ENCODE results near the gene KIF5A.

KIF5A gene

DNA sequence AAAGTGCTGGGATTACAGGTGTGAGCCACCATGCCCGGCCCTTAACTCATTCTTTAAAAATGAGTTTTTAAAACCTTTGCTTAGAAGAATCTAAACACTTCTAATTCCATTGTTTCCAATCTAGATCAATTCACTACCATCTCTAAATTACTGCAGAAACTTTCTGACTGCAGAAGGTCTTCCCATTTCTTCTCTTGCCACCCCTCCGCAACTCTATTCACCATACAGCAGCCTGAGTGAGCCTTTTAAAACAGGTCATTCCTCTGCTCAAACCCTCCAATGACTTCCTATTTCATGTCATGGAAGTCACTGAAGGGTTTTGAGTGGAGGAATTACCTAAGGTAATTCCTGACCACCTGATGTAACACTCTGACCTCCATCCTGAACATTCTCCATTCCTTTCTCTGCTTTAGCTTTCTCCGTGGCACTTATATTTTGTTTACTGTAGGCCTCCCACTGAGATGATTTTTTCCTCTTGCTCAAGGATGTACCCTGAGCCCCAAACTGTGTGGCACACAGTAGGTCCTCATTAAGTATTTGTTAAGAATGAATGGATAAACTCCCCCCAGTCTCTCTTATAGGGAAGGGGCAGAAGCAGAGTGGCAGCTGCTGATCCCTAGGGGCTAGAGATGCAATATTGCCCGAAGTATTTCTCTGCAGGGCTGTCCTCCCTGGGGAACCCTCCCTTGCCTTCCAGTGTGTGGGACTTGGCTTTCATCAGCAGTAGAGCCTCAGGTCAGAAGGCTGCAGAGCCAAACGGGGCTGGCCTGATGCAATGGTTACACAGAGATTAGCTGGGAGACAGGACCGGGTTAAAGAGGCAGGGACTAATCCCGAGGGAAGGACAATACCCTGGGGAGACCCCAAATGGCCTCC lies 30.7 kb upstream of the KIF5A start:
- Histone ChIP-seq H3K4me3 (ENCODE audit: control insufficient read depth in 1 of 7, extremely low read depth in 1 of 7, insufficient read depth in 4 of 7, low read depth in 2 of 7, low read length in 6 of 7) (peak overlapping the region; percentile 75 to 99 (median 96)), H3K27ac (ENCODE audit: insufficient read depth in 1 of 2, low read depth in 1 of 2, low read length in 2 of 2, poor library complexity in 1 of 2, severe bottlenecking in 2 of 2) (peak overlapping the region; percentile 99 to 100), H3K9me3 (ENCODE audit: control extremely low read depth in 1 of 5, control insufficient read depth in 4 of 5, insufficient read depth in 2 of 5, low read depth in 1 of 5, low read length in 4 of 5) (no peaks in the 10 kb centered on the region), H3K27me3 (replicated peaks in 2 of 5; ENCODE audit: control insufficient read depth in 4 of 5, insufficient read depth in 5 of 5, low read length in 4 of 5) (no peaks in the 10 kb centered on the region), H3K36me3 (ENCODE audit: control insufficient read depth in 4 of 4, insufficient read depth in 4 of 4, low read length in 3 of 4) (peaks cover 15 to 46% (median 35%) of the 10 kb centered on the region in 4 experiments), H3K4me1 (ENCODE audit: control extremely low read depth in 1 of 4, control insufficient read depth in 4 of 4, insufficient read depth in 4 of 4, low read length in 3 of 4) (peaks cover 14 to 48% (median 45%) of the 10 kb centered on the region in 4 experiments)
- CTCF ChIA-PET: interaction anchor here (1.0 to 5.3 kb wide), 4 partner anchors 10 to 119 kb away, joined by 3 to 22 read pairs (median 4); no protein-coding TSS in a partner anchor
- 18% methylated on average over 5 of the region's 7 CpGs for WGBS (ENCODE audit: insufficient coverage)
- DNase-seq: peak in 1 of 3 donors; percentile 22
- POLR2A ChIA-PET: interaction anchor here (0.6 to 2.9 kb wide), 9 partner anchors 9 to 57 kb away, joined by 3 to 14 read pairs (median 7); partner anchors contain the start of genes ARHGAP9 and DCTN2

- peak overlapping the region; percentile 99 to 100 for H3K27ac ChIP-seq (ENCODE audit: insufficient read depth in 1 of 2, low read depth in 1 of 2, low read length in 2 of 2, poor library complexity in 1 of 2, severe bottlenecking in 2 of 2)
- peak in 1 of 3 donors; percentile 24 for DNase-seq
- CTCF ChIA-PET: interaction anchor here (1.0 to 1.5 kb wide), 4 partner anchors 11 to 119 kb away, joined by 3 to 6 read pairs (median 4); no protein-coding TSS in a partner anchor
- peaks cover 14 to 52% (median 51%) of the 10 kb centered on the region in 4 experiments for H3K4me1 ChIP-seq (ENCODE audit: control extremely low read depth in 1 of 4, control insufficient read depth in 4 of 4, insufficient read depth in 4 of 4, low read length in 3 of 4)
- POLR2A ChIA-PET: interaction anchor here (0.6 to 2.9 kb wide), 11 partner anchors 10 to 85 kb away, joined by 3 to 14 read pairs (median 6); partner anchors contain the start of genes ARHGAP9 and DCTN2
- H3K9me3 ChIP-seq (ENCODE audit: control extremely low read depth in 1 of 5, control insufficient read depth in 4 of 5, insufficient read depth in 2 of 5, low read depth in 1 of 5, low read length in 4 of 5): no peaks in the 10 kb centered on the region
- 0% methylated on average over 8 of the region's 8 CpGs for WGBS (ENCODE audit: insufficient coverage)
- H3K36me3 ChIP-seq (ENCODE audit: control insufficient read depth in 4 of 4, insufficient read depth in 4 of 4, low read length in 3 of 4): peaks cover 16 to 47% (median 36%) of the 10 kb centered on the region in 4 experiments
- peak overlapping the region; percentile 75 to 99 (median 96) for H3K4me3 ChIP-seq (ENCODE audit: control insufficient read depth in 1 of 7, extremely low read depth in 1 of 7, insufficient read depth in 4 of 7, low read depth in 2 of 7, low read length in 6 of 7)
- H3K27me3 ChIP-seq (replicated peaks in 2 of 5; ENCODE audit: control insufficient read depth in 4 of 5, insufficient read depth in 5 of 5, low read length in 4 of 5): no peaks in the 10 kb centered on the region
These were observed 30.1 kb upstream of the KIF5A start for GRCh38 chr12:57519796-57520052.

DNA sequence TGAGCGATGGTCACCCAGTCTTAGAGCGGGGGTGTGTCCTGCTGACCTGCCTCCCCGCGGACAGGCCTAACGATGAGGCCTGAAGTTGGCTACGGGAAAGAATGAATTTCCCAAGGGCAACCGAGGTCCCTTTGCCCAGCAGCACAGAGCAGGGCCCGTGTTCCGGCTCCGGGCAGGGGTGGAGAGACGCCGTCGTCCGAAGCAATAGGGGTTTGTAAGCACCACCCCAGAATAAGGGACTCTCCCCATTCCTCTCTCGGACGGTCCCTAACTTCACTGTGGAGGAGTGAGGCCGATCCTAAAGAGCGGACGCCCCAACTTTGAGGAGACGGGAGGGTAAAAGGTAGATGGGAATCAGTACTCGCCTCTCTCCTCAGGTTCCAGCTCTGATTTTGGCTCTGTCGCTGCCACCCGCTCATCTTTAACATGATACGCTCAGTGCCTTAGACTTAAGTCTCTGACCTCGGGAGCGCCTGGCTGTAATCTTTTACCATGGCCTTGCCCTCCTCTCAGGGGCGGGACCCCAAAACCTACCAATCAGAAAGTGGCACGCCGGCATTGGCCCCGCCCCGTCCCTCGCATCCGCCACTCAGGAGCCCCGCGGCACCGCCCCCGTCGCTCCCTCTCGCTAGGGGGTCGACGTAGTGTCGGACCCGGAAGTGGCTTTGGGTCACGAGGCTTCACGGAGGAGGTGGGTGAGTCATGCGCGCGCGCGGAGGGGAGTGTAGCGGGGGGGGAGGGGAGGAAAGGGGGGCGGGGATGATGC lies 29.6 kb upstream of the KIF5A start, which contains the start of gene DDIT3:
TSS of gene DDIT3 (minus strand) at position 462 of the 766 bp plus-strand sequence. CDS start 3,108 bp downstream, outside the sequence.
- no peaks in the 10 kb centered on the region for H3K27me3 ChIP-seq (replicated peaks in 2 of 5; ENCODE audit: control insufficient read depth in 4 of 5, insufficient read depth in 5 of 5, low read length in 4 of 5)
- POLR2A ChIA-PET: interaction anchor here (0.8 to 2.9 kb wide), 14 partner anchors 10 to 432 kb away, joined by 3 to 14 read pairs (median 5); partner anchors contain the start of genes ARHGAP9 and DCTN2
- peaks cover 15 to 46% (median 35%) of the 10 kb centered on the region in 4 experiments for H3K36me3 ChIP-seq (ENCODE audit: control insufficient read depth in 4 of 4, insufficient read depth in 4 of 4, low read length in 3 of 4)
- peak; percentile 99 for DNase-seq
- peak within 1 kb of the TSS; percentile 99 to 100 for H3K27ac ChIP-seq (ENCODE audit: insufficient read depth in 1 of 2, low read depth in 1 of 2, low read length in 2 of 2, poor library complexity in 1 of 2, severe bottlenecking in 2 of 2)
- peak within 1 kb of the TSS; percentile 75 to 99 (median 96) for H3K4me3 ChIP-seq (ENCODE audit: control insufficient read depth in 1 of 7, extremely low read depth in 1 of 7, insufficient read depth in 4 of 7, low read depth in 2 of 7, low read length in 6 of 7)
- CTCF ChIA-PET: interaction anchor here (1.0 to 1.5 kb wide), 6 partner anchors 10 to 118 kb away, joined by 3 to 6 read pairs (median 3); no protein-coding TSS in a partner anchor
- WGBS (ENCODE audit: insufficient coverage): 0% methylated on average over 26 of the region's 52 CpGs
- H3K4me1 ChIP-seq (ENCODE audit: control extremely low read depth in 1 of 4, control insufficient read depth in 4 of 4, insufficient read depth in 4 of 4, low read length in 3 of 4): peaks cover 14 to 53% (median 52%) of the 10 kb centered on the region in 4 experiments
- no peaks in the 10 kb centered on the region for H3K9me3 ChIP-seq (ENCODE audit: control extremely low read depth in 1 of 5, control insufficient read depth in 4 of 5, insufficient read depth in 2 of 5, low read depth in 1 of 5, low read length in 4 of 5)

DNA sequence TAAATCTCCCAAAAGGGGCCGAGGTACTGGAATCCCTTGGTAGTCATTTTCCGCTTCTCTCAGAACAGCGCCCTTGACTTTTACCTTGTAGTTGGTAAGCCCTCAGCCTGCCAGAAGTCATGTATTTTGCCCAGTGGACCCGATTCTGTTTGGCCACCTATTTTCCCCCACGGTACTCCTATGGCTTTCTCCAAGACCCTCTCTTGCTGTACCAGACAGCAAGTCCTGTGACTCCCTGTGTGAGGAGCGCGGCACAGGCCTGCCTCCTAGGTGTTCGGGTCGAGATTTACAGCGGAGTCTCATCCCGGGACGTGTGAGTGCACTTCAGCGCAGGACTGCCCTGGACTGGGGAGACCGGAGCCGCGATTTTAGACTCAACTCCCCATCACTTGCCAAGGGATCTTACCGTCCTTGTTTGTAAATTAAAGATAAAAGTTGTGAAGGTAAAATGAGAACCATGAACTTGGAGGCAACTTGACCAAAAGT lies 28.3 kb upstream of the KIF5A start:
- Histone ChIP-seq H3K27me3 (replicated peaks in 2 of 5; ENCODE audit: control insufficient read depth in 4 of 5, insufficient read depth in 5 of 5, low read length in 4 of 5) (no peaks in the 10 kb centered on the region), H3K9me3 (ENCODE audit: control extremely low read depth in 1 of 5, control insufficient read depth in 4 of 5, insufficient read depth in 2 of 5, low read depth in 1 of 5, low read length in 4 of 5) (no peaks in the 10 kb centered on the region), H3K36me3 (ENCODE audit: control insufficient read depth in 4 of 4, insufficient read depth in 4 of 4, low read length in 3 of 4) (peaks cover 12 to 43% (median 33%) of the 10 kb centered on the region in 4 experiments), H3K4me3 (ENCODE audit: control insufficient read depth in 1 of 7, extremely low read depth in 1 of 7, insufficient read depth in 4 of 7, low read depth in 2 of 7, low read length in 6 of 7) (peak overlapping the region in 6 of 7 experiments; percentile 23 to 86 (median 64)), H3K27ac (ENCODE audit: insufficient read depth in 1 of 2, low read depth in 1 of 2, low read length in 2 of 2, poor library complexity in 1 of 2, severe bottlenecking in 2 of 2) (peak overlapping the region; percentile 88 to 94), H3K4me1 (ENCODE audit: control extremely low read depth in 1 of 4, control insufficient read depth in 4 of 4, insufficient read depth in 4 of 4, low read length in 3 of 4) (peaks cover 14 to 56% (median 52%) of the 10 kb centered on the region in 4 experiments)
- CTCF ChIA-PET: interaction anchor here (1.3 to 1.4 kb wide), 2 partner anchors 24 to 63 kb away, joined by 3 read pairs; no protein-coding TSS in a partner anchor
- WGBS (ENCODE audit: insufficient coverage): 72% methylated on average over 11 of the region's 17 CpGs
- POLR2A ChIA-PET: interaction anchor here (2.9 kb wide), 1 partner anchor 11 kb away, joined by 13 read pairs; no protein-coding TSS in a partner anchor
- DNase-seq: no peak

GRCh38 chr12:57522011-57522886 lies 27.6 kb upstream of the KIF5A start, which contains the start of gene MBD6:
Gene MBD6 (plus strand): TSS chr12:57522824. CDS start chr12:57524304, 1,480 bp downstream.
- WGBS (ENCODE audit: insufficient coverage): under 1% methylated on average over 22 of the region's 57 CpGs
- ChIA-PET CTCF (interaction anchor here (3.1 kb wide), 1 partner anchor 17 kb away, joined by 24 read pairs; no protein-coding TSS in a partner anchor), POLR2A (interaction anchor here (0.8 to 2.0 kb wide), 5 partner anchors 10 to 24 kb away, joined by 3 to 9 read pairs (median 3); partner anchors contain the start of gene DCTN2)
- Histone ChIP-seq H3K36me3 (ENCODE audit: control insufficient read depth in 4 of 4, insufficient read depth in 4 of 4, low read length in 3 of 4) (peaks cover 8 to 43% (median 32%) of the 10 kb centered on the region in 4 experiments), H3K27ac (ENCODE audit: insufficient read depth in 1 of 2, low read depth in 1 of 2, low read length in 2 of 2, poor library complexity in 1 of 2, severe bottlenecking in 2 of 2) (peak within 1 kb of the TSS; percentile 88 to 94), H3K4me1 (ENCODE audit: control extremely low read depth in 1 of 4, control insufficient read depth in 4 of 4, insufficient read depth in 4 of 4, low read length in 3 of 4) (peaks cover 14 to 54% (median 52%) of the 10 kb centered on the region in 4 experiments), H3K4me3 (ENCODE audit: control insufficient read depth in 1 of 7, extremely low read depth in 1 of 7, insufficient read depth in 4 of 7, low read depth in 2 of 7, low read length in 6 of 7) (peak within 1 kb of the TSS; percentile 63 to 92 (median 84)), H3K9me3 (ENCODE audit: control extremely low read depth in 1 of 5, control insufficient read depth in 4 of 5, insufficient read depth in 2 of 5, low read depth in 1 of 5, low read length in 4 of 5) (no peaks in the 10 kb centered on the region), H3K27me3 (replicated peaks in 2 of 5; ENCODE audit: control insufficient read depth in 4 of 5, insufficient read depth in 5 of 5, low read length in 4 of 5) (no peaks in the 10 kb centered on the region)
- peak; percentile 90 to 95 (median 95) for DNase-seq

All from common myeloid progenitor, CD34-positive (primary cell).